Measurements from ENCODE around the gene CLMN.

GRCh38 chr14:95211721-95212504, 107.8 kb downstream of the CLMN start:
- no peak for TF ChIP-seq EZH2 (IDR thresholded peaks at IDR 0.05; ENCODE audit: insufficient read depth, poor library complexity, severe bottlenecking)
- TF ChIP-seq EZH2phosphoT487 (IDR thresholded peaks at IDR 0.05; ENCODE audit: insufficient read depth, low read depth), result no peak

Data from GM23248 (cell line).